ENCODE data around the gene C14orf93.

The C14orf93 gene

GRCh38 chr14:22945642-22946041 lies 64.3 kb downstream of the C14orf93 start:
- no peak overlapping the region for H3K4me3 ChIP-seq (replicated peaks in 1 of 2; ENCODE audit: low read depth in 2 of 2, low read length in 2 of 2)
- no peak for DNase-seq (ENCODE audit: low read depth in 2 of 2)
- TF ChIP-seq CTCF (IDR thresholded peaks at IDR 0.05; ENCODE audit: low read depth, low read length), result no peak

GRCh38 chr14:22939684-22940083 lies 70.3 kb downstream of the C14orf93 start:
- H3K4me3 ChIP-seq (replicated peaks in 1 of 2; ENCODE audit: low read depth in 2 of 2, low read length in 2 of 2), result no peak overlapping the region
- TF ChIP-seq CTCF (IDR thresholded peaks at IDR 0.05; ENCODE audit: low read depth, low read length), result no peak
- peak in 1 of 2 donors; percentile 74 for DNase-seq (ENCODE audit: low read depth in 2 of 2)

Data from cardiac fibroblast (primary cell).